Measurements from ENCODE around the gene ALLC.
A peak's percentile ranks its signal among the peaks of the same experiment; 100 is the strongest.
"Not testable (repeated sequence)": the region's sequence is repeated elsewhere in the genome, so short reads cannot be mapped to it uniquely, and the experiment has no call there.

The ALLC gene

DNA sequence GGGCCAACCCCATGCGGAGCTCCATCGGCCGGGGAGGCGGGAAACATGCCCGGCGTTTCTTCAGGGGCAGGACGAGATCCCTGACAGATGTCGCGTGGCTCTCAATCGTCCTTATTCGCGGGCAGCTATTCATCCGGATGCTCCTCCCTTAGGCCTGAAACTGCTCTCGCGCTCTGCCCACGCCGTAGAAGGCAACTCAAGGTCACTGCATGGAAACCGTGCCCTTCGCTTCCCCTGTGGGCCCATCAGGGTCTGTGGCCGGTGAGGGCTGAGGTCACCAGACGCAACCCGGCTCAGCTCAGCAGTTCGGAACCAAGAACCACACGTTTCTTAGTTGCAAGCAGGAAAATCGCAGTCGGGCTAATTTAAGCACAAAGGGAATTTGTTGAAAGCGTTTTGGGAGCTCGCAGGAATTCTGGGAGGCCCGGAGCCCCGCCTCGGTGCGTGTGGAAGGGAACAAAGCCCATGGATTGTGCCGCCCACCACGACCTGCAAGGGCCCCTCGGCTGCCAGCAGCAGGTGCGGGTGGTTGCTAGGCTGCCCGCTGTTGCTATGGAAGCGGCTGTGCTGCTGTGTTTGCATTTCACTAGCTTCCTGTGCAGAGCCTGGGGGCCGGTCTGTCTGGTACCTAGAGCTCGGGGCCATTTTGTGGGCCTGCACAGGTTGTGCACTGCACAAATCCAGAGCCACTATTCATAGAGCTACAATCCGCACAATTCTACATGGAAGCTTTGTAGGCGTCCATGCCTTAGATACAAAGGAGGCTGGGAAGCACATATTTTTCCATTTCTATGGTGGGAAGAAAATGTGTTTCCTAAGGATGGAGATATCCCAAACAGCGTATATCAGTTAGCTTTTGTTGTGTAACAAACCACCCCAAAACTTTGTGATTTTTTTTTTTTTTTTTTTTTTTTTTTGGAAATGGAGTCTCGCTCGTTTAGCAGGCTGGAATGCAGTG is 6.0 kb upstream of the ALLC start:
- CTCF ChIA-PET, result interaction anchor here (0.8 to 2.9 kb wide), 13 partner anchors 29 to 1532 kb away, joined by 3 to 21 read pairs (median 3); partner anchors contain the start of genes ADI1 and RNASEH1
- Mint-ChIP-seq H3K27ac (peak overlapping the region; percentile 69), H3K4me3 (peak overlapping the region; percentile 70), H3K9me3 (no peaks in the 10 kb centered on the region), H3K27me3 (peaks cover 11% of the 10 kb centered on the region), H3K36me3 (no peaks in the 10 kb centered on the region), H3K4me1 (peaks cover 16% of the 10 kb centered on the region)
- DNase-seq, result peak; percentile 86

DNA sequence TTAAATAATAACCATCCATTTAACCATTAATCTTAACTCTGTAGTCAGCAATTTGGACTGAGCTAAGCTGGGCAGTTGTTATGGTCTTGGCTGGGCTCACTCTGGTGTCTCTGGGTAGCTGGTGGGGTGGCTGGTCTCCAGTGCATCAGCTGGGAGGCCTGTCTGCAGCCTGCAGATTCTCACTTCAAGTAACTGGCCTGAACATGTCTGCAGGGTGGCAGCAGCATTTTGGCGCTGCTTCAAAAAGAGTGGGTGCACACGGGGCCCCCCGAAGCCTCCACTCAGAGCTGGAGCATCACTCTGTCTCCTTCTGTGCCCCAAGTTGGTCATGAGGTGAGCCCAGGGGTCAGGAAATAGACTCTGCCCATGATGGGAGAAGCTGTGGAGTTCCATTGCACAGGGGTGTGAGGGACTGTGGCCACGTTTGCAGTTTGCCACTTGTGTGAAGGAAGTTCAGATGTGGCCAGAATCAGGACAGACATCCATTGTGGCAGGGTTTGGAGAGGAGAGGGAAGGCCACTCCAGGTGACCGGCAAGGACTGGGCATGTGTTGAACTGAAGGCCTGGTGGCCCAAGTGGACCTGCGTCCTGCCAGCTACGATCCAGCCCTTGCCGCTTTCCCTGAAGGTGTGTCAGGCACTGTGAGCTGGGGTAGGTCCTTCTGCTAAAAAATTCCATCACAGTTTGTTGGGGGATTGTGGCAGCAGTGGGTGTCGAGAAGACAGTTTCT is 4.9 kb upstream of the ALLC start:
- H3K27me3 Mint-ChIP-seq, result peaks cover 11% of the 10 kb centered on the region
- H3K4me1 Mint-ChIP-seq, result peaks cover 16% of the 10 kb centered on the region
- no peaks in the 10 kb centered on the region for H3K36me3 Mint-ChIP-seq
- H3K4me3 Mint-ChIP-seq, result no peak overlapping the region
- DNase-seq, result no peak
- H3K27ac Mint-ChIP-seq, result no peak overlapping the region
- no peaks in the 10 kb centered on the region for H3K9me3 Mint-ChIP-seq
- CTCF ChIA-PET, result interaction anchor here (1.1 to 2.9 kb wide), 3 partner anchors 190 to 231 kb away, joined by 3 to 21 read pairs (median 3); no protein-coding TSS in a partner anchor

DNA sequence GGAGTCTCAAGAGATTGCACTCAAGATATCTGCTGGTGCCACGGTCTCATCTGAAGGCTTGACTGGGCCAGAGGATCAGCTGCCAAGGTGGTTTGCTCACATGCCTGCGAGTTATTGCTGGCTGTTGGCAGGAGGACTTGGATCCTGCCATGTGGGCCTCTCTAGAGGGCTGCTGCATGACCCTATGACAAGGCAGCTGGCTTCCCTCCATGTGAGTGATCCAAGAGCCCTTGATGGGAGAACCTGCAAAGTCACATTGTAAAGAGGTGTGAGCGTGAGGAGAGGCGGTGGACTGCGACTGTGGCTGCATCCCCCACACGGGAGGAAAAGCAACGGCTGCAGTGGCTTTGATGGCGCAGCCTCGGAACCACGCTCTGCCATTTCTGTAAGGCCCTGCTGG is 4.0 kb upstream of the ALLC start:
- H3K27me3 Mint-ChIP-seq, result peaks cover 11% of the 10 kb centered on the region
- CTCF ChIA-PET, result interaction anchor here (1.5 to 2.9 kb wide), 2 partner anchors 127 to 230 kb away, joined by 3 to 21 read pairs; no protein-coding TSS in a partner anchor
- H3K4me1 Mint-ChIP-seq, result peaks cover 16% of the 10 kb centered on the region
- H3K27ac Mint-ChIP-seq, result no peak overlapping the region
- H3K9me3 Mint-ChIP-seq, result no peaks in the 10 kb centered on the region
- DNase-seq, result no peak
- no peaks in the 10 kb centered on the region for H3K36me3 Mint-ChIP-seq
- H3K4me3 Mint-ChIP-seq, result no peak overlapping the region

- Mint-ChIP-seq H3K27me3 (peaks cover 11% of the 10 kb centered on the region), H3K36me3 (no peaks in the 10 kb centered on the region), H3K4me1 (peaks cover 16% of the 10 kb centered on the region), H3K27ac (no peak overlapping the region), H3K9me3 (no peaks in the 10 kb centered on the region), H3K4me3 (no peak overlapping the region)
- CTCF ChIA-PET, result interaction anchor here (1.5 kb wide), 1 partner anchor 126 kb away, joined by 3 read pairs; no protein-coding TSS in a partner anchor
- no peak for DNase-seq
These were observed 3.3 kb upstream of the ALLC start for GRCh38 chr2:3654531-3655225.

- CTCF ChIA-PET, result no interaction called here
These were observed 1.9 kb upstream of the ALLC start for GRCh38 chr2:3655871-3656761.

DNA sequence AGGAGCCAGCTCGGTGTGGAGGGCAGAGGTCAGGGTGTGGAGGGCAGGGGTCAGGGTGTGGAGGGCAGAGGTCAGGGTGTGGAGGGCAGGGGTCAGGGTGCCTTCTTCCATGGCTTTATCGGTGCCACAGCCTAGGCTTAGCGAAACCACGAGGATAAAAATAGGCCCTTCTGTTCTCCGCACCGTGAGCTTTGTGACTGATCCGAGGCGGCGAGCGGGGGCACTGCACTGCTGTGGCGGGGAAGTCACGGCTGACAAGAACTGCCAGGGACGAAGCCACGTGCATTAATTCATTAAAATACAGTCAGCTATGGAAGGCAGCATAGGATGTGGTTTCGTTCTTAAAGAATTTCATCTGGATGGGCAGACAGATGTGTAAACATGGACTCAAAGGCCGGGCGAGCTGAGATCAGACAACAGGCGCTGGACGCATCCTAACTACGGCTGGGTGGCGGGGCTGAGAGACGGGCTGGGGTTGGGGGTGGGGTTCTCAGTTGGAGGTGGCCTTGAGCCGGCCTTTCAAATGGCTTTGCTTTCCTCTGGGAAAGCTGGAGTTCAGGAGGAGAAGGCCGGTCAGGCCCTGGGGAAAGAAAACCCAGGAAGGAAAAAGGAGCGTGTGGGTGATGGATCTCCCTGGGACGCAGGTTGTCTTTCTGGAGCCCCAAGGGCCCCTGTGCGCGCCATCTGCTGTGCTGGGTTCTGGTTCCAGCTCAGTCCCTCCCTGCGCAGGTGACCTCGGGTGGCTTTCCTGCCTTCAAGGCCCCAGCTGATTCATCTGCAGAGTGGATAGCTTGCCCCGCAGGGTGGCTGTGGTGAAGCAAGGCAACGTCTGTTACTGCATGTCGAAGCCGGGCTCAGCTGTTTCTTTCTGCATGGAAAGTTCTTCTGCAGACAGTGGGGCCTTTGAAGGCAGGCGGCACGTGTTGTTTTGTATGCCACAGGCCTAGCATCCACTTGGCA is 958 bp upstream of the ALLC start:
- H3K36me3 Mint-ChIP-seq, result no peaks in the 10 kb centered on the region
- no peak overlapping the region for H3K4me3 Mint-ChIP-seq
- H3K27me3 Mint-ChIP-seq, result no peaks in the 10 kb centered on the region
- no peak for DNase-seq
- H3K27ac Mint-ChIP-seq, result no peak overlapping the region
- CTCF ChIA-PET, result no interaction called here
- H3K4me1 Mint-ChIP-seq, result peaks cover 3% of the 10 kb centered on the region
- H3K9me3 Mint-ChIP-seq, result no peaks in the 10 kb centered on the region

More at GRCh38 chr2:3655871-3656761, 1.9 kb upstream of the ALLC start:
- Mint-ChIP-seq H3K36me3 (no peaks in the 10 kb centered on the region), H3K4me1 (peaks cover 11% of the 10 kb centered on the region), H3K9me3 (no peaks in the 10 kb centered on the region), H3K27ac (no peak overlapping the region), H3K4me3 (no peak overlapping the region), H3K27me3 (peaks cover 7% of the 10 kb centered on the region)
- no peak for DNase-seq

DNA sequence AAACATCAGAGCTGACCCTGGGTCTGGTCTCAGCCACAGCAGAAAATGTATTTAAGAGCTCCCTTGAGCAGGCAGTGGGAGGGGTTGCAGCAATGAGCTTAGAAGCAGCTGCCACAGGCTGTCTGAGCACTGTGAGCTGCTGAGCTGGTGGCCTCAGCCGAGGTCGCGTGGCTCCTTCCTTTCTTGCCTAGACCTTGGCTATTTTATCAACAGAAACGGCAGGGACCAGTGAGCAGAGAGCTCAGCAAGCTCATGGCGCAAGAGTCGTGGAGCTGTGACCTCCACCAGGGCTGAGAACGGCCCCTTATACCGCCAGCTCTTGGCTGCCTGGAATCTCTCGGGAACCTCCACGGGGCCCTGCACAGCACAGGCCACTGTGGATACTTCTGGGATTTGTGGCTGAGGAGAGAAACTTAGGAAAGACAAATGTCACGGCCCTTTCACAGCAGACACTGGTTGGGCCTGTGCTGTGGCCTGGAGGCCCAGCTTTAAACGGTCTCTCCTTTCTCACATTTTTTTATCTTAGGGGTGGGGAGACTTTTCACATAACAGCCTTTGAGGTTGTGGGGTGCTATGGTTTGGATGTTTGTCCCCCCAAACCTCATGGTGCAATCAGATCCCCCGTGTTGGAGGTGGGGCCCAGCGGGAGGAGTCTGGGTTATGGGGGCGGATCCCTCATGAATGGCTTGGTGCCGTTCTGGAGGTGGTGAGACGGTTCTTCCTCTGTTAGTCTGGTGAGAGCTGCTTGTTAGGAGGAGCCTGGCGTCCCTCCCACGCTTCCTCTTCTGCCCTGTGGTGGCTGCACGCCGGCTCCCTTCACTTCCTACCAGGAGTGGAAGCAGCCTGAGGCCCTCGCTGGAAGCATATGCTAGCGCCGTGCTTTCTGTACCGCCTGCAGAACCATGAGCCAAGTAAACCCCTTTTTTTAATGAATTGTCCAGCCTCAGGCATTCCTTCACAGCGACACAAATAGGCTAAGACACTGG is 1.7 kb downstream of the ALLC start:
- Mint-ChIP-seq H3K4me3 (no peak overlapping the region), H3K9me3 (no peaks in the 10 kb centered on the region), H3K27ac (no peak overlapping the region), H3K27me3 (no peaks in the 10 kb centered on the region), H3K4me1 (no peaks in the 10 kb centered on the region), H3K36me3 (no peaks in the 10 kb centered on the region)
- DNase-seq, result no peak
- CTCF ChIA-PET, result interaction anchor here (0.6 to 1.0 kb wide), 2 partner anchors 71 to 121 kb away, joined by 3 read pairs; no protein-coding TSS in a partner anchor

DNA sequence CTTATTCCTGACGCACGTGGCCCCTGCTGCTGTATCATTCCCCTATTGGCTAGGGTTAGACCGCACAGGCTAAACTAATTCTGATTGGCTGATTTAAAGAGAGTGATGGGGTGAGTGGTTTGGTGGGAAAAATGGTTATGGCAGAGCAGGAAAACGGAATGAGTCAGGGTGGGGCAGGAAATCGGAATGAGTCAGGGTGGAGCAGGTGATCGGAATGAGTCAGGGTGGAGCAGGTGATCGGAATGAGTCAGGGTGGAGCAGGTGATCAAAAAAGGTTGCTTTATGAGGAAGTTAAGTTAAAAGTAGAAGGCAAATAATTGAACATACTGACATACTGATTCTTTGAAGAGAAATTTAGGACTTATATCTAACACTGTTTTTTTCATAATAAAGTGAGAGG is 2.6 kb downstream of the ALLC start:
- H3K27ac Mint-ChIP-seq, H3K4me1 Mint-ChIP-seq, H3K9me3 Mint-ChIP-seq, DNase-seq, H3K4me3 Mint-ChIP-seq, CTCF ChIA-PET, H3K27me3 Mint-ChIP-seq, H3K36me3 Mint-ChIP-seq: not testable (repeated sequence)

DNA sequence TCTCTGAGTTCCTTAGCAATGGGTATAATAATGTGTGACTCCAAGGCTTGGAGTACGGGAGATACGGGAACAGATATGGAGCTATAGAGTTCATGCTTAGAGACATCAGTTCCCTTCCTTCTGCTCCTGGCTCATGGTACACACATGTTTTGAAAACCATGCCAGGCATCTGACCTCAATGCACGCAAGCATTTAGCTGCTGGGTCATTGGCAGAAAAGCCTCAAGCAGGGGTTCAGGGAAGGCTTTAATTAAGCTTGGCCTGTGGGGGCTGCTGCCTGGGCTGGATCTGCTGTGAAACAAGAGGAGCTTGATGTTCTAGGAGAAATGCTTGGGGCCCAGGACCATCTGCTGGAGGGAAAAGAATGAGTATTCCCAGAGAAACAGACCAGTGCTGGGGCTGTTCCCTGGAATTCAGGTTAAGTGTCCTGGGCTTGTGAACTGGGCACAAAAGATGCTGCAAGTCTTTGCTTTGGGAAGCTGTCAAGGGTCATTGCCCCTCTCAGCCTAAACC is 3.2 kb downstream of the ALLC start:
- no peaks in the 10 kb centered on the region for H3K9me3 Mint-ChIP-seq
- H3K36me3 Mint-ChIP-seq, result no peaks in the 10 kb centered on the region
- H3K27ac Mint-ChIP-seq, result no peak overlapping the region
- H3K4me3 Mint-ChIP-seq, result no peak overlapping the region
- H3K4me1 Mint-ChIP-seq, result no peaks in the 10 kb centered on the region
- peak; percentile 11 for DNase-seq
- no peaks in the 10 kb centered on the region for H3K27me3 Mint-ChIP-seq
- CTCF ChIA-PET, result interaction anchor here (0.7 kb wide), 1 partner anchor 67 kb away, joined by 3 read pairs; no protein-coding TSS in a partner anchor

DNA sequence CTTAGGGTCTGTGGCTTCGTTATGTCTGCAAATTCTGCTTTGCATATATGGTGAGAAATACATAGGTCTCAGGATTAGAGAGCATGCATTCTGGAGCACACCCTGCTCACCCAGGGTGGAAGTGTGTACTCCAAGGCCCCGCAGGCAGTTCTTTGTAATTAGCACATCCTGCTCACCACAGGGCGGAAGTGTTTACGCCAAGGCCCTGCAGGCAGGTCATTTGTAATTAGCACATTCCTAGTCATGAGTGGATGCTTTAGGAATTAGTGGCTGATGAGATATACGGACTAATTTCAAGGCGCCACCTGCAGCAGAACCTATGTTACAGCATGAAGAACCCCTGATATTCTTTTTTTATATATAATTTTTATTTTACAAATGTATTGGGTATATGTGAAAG is 4.2 kb downstream of the ALLC start:
- H3K27ac Mint-ChIP-seq, result no peak overlapping the region
- no peaks in the 10 kb centered on the region for H3K9me3 Mint-ChIP-seq
- H3K4me1 Mint-ChIP-seq, result no peaks in the 10 kb centered on the region
- peaks cover 4% of the 10 kb centered on the region for H3K27me3 Mint-ChIP-seq
- no peak for DNase-seq
- CTCF ChIA-PET, result no interaction called here
- H3K36me3 Mint-ChIP-seq, result no peaks in the 10 kb centered on the region
- no peak overlapping the region for H3K4me3 Mint-ChIP-seq

- Mint-ChIP-seq H3K4me3 (no peak overlapping the region), H3K27me3 (peaks cover 4% of the 10 kb centered on the region), H3K9me3 (no peaks in the 10 kb centered on the region), H3K27ac (no peak overlapping the region), H3K36me3 (no peaks in the 10 kb centered on the region), H3K4me1 (no peaks in the 10 kb centered on the region)
- CTCF ChIA-PET, result interaction anchor here (0.5 kb wide), 1 partner anchor 49 kb away, joined by 4 read pairs; no protein-coding TSS in a partner anchor
- DNase-seq, result no peak
These were observed 6.1 kb downstream of the ALLC start for GRCh38 chr2:3664118-3664517.

Data from activated naive CD4-positive, alpha-beta T cell treated with anti-CD3 and anti-CD28 coated beads, Interleukin-2, amount 10 ng/mL, durations not matched to agents 7 days and 5 days (primary cell).